IMR-90 (cell line): ENCODE data around the gene TRMT1. TPM values are rescaled to one million over a fixed set of nuclear protein-coding genes. Genes with fewer than 3 reads are reported as not detected.

Experiments
- ATAC-seq: fragments of 200-7000 bp; cut with Tn5 transposase; 2 replicates; pipeline ENCODE4 v1.9.1; 2020; ENCODE audit warnings: low read depth, mild to moderate bottlenecking, moderate library complexity
- BruUV-seq: library from RNA; stranded (reverse); fragments of 400-500 nt; replicated peaks from 2 replicates; lab custom pipeline; 2021; lab: Mats Ljungman, UMichigan
- CTCF ChIA-PET: fragments of 300-600 bp; formaldehyde crosslinking; extraction: SDS; loops from one replicate; lab custom pipeline; 2021; ENCODE audit warnings: antibody characterized with exemption; lab: Yijun Ruan, JAX
- POLR2A ChIA-PET: fragments of 300-600 bp; sonication (Branson Sonifier 250); formaldehyde crosslinking; loops from one replicate; lab custom pipeline; 2022; ENCODE audit warnings: antibody characterized with exemption; ENCODE audit not compliant: unreplicated experiment; lab: Charles Lee
- DNase-seq: peaks from one replicate; pipeline ENCODE4 v3.0.0; 2013
- H2AFZ ChIP-seq: replicated peaks from 2 replicates; pipeline ENCODE3; 2013; ENCODE audit warnings: low read length, mild to moderate bottlenecking; ENCODE audit not compliant: poor library complexity
- H2AK5ac ChIP-seq: 2 replicates; pipeline ENCODE4 v1.6.1; 2013; ENCODE audit warnings: low read depth, low read length, inconsistent platforms
- H2AK9ac ChIP-seq: replicated peaks from 2 replicates; pipeline ENCODE3; 2013; ENCODE audit warnings: mild to moderate bottlenecking, low read depth, low read length, moderate library complexity; ENCODE audit not compliant: poor library complexity
- H2BK120ac ChIP-seq: 2 replicates; pipeline ENCODE4 v1.6.1; 2013; ENCODE audit warnings: low read depth, low read length, inconsistent platforms
- H2BK15ac ChIP-seq: 3 replicates; pipeline ENCODE4 v1.6.1; 2013; ENCODE audit warnings: low read depth, low read length, inconsistent platforms
- H2BK20ac ChIP-seq: 2 replicates; pipeline ENCODE4 v1.6.1; 2013; ENCODE audit warnings: low read depth, mild to moderate bottlenecking, inconsistent platforms, low read length, moderate library complexity
- H2BK5ac ChIP-seq: 2 replicates; pipeline ENCODE4 v1.6.1; 2013; ENCODE audit warnings: mild to moderate bottlenecking, low read depth, low read length, inconsistent platforms; ENCODE audit not compliant: poor library complexity, severe bottlenecking
- H3K14ac ChIP-seq: replicated peaks from 2 replicates; pipeline ENCODE4 v1.6.1; 2013; ENCODE audit warnings: low read depth, low read length, inconsistent platforms
- H3K18ac ChIP-seq: 2 replicates; pipeline ENCODE4 v1.6.1; 2013; ENCODE audit warnings: low read depth, low read length, control low read depth
- H3K23ac ChIP-seq: 2 replicates; pipeline ENCODE4 v1.6.1; 2013; ENCODE audit warnings: low read depth, low read length, inconsistent platforms
- H3K27ac ChIP-seq: 2 replicates; pipeline ENCODE4 v1.5.1; 2013; ENCODE audit warnings: mild to moderate bottlenecking, control low read depth, low read length; ENCODE audit not compliant: insufficient read depth
- H3K27me3 ChIP-seq: 2 replicates; pipeline ENCODE4 v1.6.1; 2013; ENCODE audit warnings: low read length; ENCODE audit not compliant: control insufficient read depth, insufficient read depth
- H3K36me3 ChIP-seq: 2 replicates; pipeline ENCODE4 v1.6.1; 2013; ENCODE audit warnings: low read length, mixed read lengths; ENCODE audit not compliant: control insufficient read depth, insufficient read depth
- H3K4ac ChIP-seq: 2 replicates; pipeline ENCODE4 v1.6.1; 2013; ENCODE audit warnings: low read depth, low read length, inconsistent platforms
- H3K4me1 ChIP-seq: 2 replicates; pipeline ENCODE4 v1.6.1; 2013; ENCODE audit warnings: low read length, mixed read lengths; ENCODE audit not compliant: control insufficient read depth, insufficient read depth
- H3K4me2 ChIP-seq: 2 replicates; pipeline ENCODE4 v1.6.1; 2013; ENCODE audit warnings: low read depth, mild to moderate bottlenecking, control low read depth, low read length, moderate library complexity
- H3K4me3 ChIP-seq: 2 replicates; pipeline ENCODE4 v1.5.1; 2013; ENCODE audit warnings: low read depth, mild to moderate bottlenecking, control low read depth, low read length, moderate library complexity; ENCODE audit not compliant: insufficient read depth
- H3K56ac ChIP-seq: 2 replicates; pipeline ENCODE4 v1.6.1; 2013; ENCODE audit warnings: low read length, inconsistent platforms; ENCODE audit not compliant: insufficient read depth; ENCODE audit errors: extremely low read depth
- H3K79me1 ChIP-seq, 2 experiments: 2 replicates each; pipeline ENCODE4 v1.6.1; 2013; ENCODE audit warnings: low read length in 2 of 2, inconsistent platforms in 1 of 2, low read depth in 1 of 2
- H3K9ac ChIP-seq: 2 replicates; pipeline ENCODE4 v1.6.1; 2013; ENCODE audit warnings: low read depth, low read length, control low read depth
- H3K9me1 ChIP-seq: 2 replicates; pipeline ENCODE4 v1.6.1; 2013; ENCODE audit warnings: low read length, inconsistent platforms; ENCODE audit not compliant: insufficient read depth
- H3K9me3 ChIP-seq: 2 replicates; pipeline ENCODE4 v1.6.1; 2013; ENCODE audit warnings: low read length; ENCODE audit not compliant: control insufficient read depth, insufficient read depth
- H4K20me1 ChIP-seq: 2 replicates; pipeline ENCODE4 v1.6.1; 2013; ENCODE audit warnings: low read length, inconsistent platforms; ENCODE audit not compliant: insufficient read depth
- H4K5ac ChIP-seq: 2 replicates; pipeline ENCODE4 v1.6.1; 2013; ENCODE audit warnings: mild to moderate bottlenecking, low read depth, low read length, control low read depth
- H4K8ac ChIP-seq, 2 experiments: 2 replicates each; pipeline ENCODE4 v1.6.1; 2013; ENCODE audit warnings: low read depth in 2 of 2, low read length in 2 of 2, control low read depth in 1 of 2, inconsistent platforms in 1 of 2
- H4K91ac ChIP-seq: 2 replicates; pipeline ENCODE4 v1.6.1; 2013; ENCODE audit warnings: low read depth, low read length, inconsistent platforms; ENCODE audit not compliant: insufficient read depth
- BHLHE40 ChIP-seq: fragments of 150-350 bp; IDR thresholded peaks from 2 replicates; pipeline ENCODE4 v1.6.1; 2016; ENCODE audit warnings: mild to moderate bottlenecking, low read depth, low read length
- WGBS, 2 experiments: methylation state at CpG; one replicate each; pipeline versions ENCODE4 v1.1.5 to v1.1.7; 2013; ENCODE audit warnings: missing lambda C conversion rate in 2 of 2; ENCODE audit not compliant: insufficient read length in 1 of 2; ENCODE audit errors: extremely low coverage in 2 of 2; 5-methylcytosine and 5-hydroxymethylcytosine counted together
- dilution Hi-C: fragments of 300-500 bp; cut with HindIII; formaldehyde crosslinking; loops from one replicate; pipeline ENCODE4 v1.14.3; 2018; ENCODE audit warnings: low sequenced_read_pairs; ENCODE audit not compliant: unreplicated experiment
- in situ Hi-C: fragments of 300-500 bp; cut with MboI; formaldehyde crosslinking; loops from 3 replicates; pipeline ENCODE4 v1.14.3; 2019; ENCODE audit warnings: low sequenced_read_pairs, inconsistent platforms, mixed read lengths
- intact Hi-C: fragments of 100-400 bp; cut with micrococcal nuclease; formaldehyde crosslinking; loops from 2 replicates; pipeline ENCODE4 v1.10.0; 2022
- polyA plus RNA-seq, 3 experiments: library from polyadenylated mRNA; depleted of rRNA; stranded (reverse); fragments of >200 nt; gene quantifications; 2 replicates each; pipeline ENCODE4 v1.2.3, GENCODE V29; 2012; ENCODE audit warnings: low replicate concordance in 1 of 3
- total RNA-seq: library from RNA; depleted of rRNA; stranded (reverse); fragments of >200 nt; gene quantifications from 2 replicates; pipeline ENCODE4 v1.2.3, GENCODE V29; 2012

The TRMT1 gene
- total and polyA plus RNA-seq, 2 of the 4 experiments (the other 2 are of a cell fraction), result 28.3 to 56.0 TPM

DNA sequence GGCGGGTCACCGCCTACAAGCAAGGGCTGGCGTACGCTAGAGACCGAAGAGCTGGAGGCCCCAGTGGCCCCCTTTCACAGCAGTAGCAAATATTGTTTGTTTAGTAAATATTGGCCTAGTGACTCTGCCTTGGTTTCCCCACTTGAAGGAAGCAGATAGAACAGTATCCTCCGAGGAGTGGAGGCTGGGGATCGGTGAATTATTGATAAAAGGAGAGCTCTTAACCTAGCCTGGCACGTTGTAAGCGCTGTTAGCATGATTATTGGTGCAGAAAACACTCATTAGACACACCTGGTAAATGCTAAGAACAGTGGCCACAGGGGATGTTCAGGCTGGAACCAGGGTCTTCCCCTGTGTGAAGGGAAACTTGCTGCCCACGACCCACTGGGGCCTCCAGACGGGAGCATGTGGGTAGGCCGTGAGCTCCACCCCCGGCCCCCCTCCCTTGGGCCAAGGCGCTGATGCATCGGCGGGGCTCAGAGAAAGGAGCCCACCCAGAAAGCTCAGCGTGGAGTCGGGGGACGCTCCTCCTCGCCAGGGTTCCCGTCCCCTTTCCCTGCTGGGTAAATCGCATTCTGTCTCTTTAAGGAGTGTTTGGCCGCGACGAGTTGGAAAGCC lies 35.9 kb upstream of the TRMT1 start:
- Histone ChIP-seq H4K91ac (peak overlapping the region; percentile 64), H2BK120ac (peak overlapping the region; percentile 77), H3K14ac (peak overlapping the region; percentile 87), H2BK5ac (peak overlapping the region; percentile 82), H3K9ac (peak overlapping the region; percentile 80), H4K8ac (peak overlapping the region; percentile 75 to 86), H3K56ac (peak overlapping the region; percentile 92), H3K4me2 (peak overlapping the region; percentile 81), H3K23ac (peak overlapping the region; percentile 90), H3K36me3 (peaks cover 2% of the 10 kb centered on the region; the same call in 1 of the 2 replicates), H4K20me1 (peaks cover 29% of the 10 kb centered on the region), H3K4me3 (peak overlapping the region; percentile 82), H3K9me1 (peaks cover 4% of the 10 kb centered on the region; the same call in 1 of the 2 replicates), H3K18ac (peak overlapping the region; percentile 48), H4K5ac (peak overlapping the region; percentile 43), H3K4me1 (peaks cover 17% of the 10 kb centered on the region), H2BK15ac (peak overlapping the region; percentile 54; the same call in 2 of the 3 replicates), H3K27ac (peak overlapping the region; percentile 81), H3K27me3 (no peaks in the 10 kb centered on the region), H3K4ac (peak overlapping the region; percentile 86), H2AK9ac (peak overlapping the region; percentile 93), H3K79me1 (peaks cover 2 to 47% of the 10 kb centered on the region in 2 experiments; a peak in 2 of 4 replicates), H2BK20ac (0 out of 2 replicates have a peak overlapping the region, but pooled peaks have one; percentile 8), H3K9me3 (no peaks in the 10 kb centered on the region), H2AFZ (peak overlapping the region; percentile 84), H2AK5ac (peak overlapping the region; percentile 95)
- intact Hi-C loops (loop anchor here (1.0 kb wide), 1 partner anchor 34 kb away; the partner anchor contains the start of gene NACC1), in situ Hi-C loops (loop anchor here (10.0 kb wide), 1 partner anchor 692 kb away; no protein-coding TSS in a partner anchor), dilution Hi-C loops (no loop called here)
- CTCF ChIA-PET, result interaction anchor here (1.0 to 1.5 kb wide), 2 partner anchors 9 to 26 kb away, joined by 3 read pairs; no protein-coding TSS in a partner anchor
- no TSS peak for BruUV-seq
- DNase-seq (no peak), ATAC-seq (peak; percentile 0; the same call in 1 of the 2 replicates)
- POLR2A ChIA-PET, result interaction anchor here (0.5 to 1.7 kb wide), 5 partner anchors 11 to 719 kb away, joined by 3 to 5 read pairs (median 4); no protein-coding TSS in a partner anchor
- no peak for TF ChIP-seq BHLHE40
- WGBS, 2 experiments, result 3% methylated on average over 8 of the region's 25 CpGs; no CpG with 5 or more reads in 1 of the 2 experiments
